Measurements from ENCODE around the gene ERP44. TPM values are rescaled to one million over a fixed set of nuclear protein-coding genes. Genes with fewer than 3 reads are reported as not detected.
A peak's percentile ranks its signal among the peaks of the same experiment; 100 is the strongest.
"Not testable (repeated sequence)": the region's sequence is repeated elsewhere in the genome, so short reads cannot be mapped to it uniquely, and the experiment has no call there.

Gene ERP44
- total RNA-seq, 4 donors from 2014 or later, result 9.7 to 13.2 (median 12.4) TPM

DNA sequence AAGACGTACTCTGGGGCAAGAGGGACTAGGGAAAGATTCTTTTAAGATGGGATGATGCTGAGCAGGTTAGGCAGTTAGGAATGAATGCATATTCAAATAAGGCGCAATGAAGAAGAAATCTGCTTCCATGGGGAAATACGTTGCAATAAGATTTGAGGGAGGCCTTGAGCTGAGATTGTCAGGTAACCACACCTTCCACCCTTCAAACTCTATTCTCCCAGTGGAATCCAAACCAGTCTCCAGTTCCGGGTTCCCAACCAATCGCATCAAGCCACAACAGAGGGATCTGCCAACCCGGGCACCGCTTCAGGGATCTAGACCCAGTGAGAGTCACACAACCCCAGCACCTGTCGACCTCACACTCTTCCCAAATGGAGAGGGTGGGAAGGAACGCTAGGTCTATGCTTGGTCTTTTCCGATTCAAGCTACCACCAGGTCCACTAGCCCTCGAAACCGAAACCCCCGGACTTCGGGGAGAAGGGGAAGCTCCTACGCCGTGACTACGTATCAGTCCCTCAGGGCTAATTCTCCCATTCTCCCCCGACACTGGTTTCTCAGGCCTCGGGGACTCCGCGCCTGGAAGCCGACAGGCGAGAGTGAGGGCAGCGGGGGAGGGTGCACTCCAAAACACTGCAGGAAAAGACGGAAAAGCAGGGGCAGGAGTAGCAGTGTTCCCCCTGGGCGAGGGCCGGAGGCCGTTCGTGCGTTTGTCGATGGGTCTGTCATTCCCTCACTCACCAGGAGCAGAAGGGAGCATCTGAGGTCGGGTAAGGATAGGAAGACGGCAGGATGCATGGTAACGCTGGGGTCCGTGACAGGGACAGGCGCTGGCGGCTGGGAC is 534 bp downstream of the ERP44 start:
- H3K4me3 ChIP-seq, result peak overlapping the region; percentile 88
- peaks cover 31% of the 10 kb centered on the region for H3K4me1 ChIP-seq
- TF ChIP-seq, protein P1, sequence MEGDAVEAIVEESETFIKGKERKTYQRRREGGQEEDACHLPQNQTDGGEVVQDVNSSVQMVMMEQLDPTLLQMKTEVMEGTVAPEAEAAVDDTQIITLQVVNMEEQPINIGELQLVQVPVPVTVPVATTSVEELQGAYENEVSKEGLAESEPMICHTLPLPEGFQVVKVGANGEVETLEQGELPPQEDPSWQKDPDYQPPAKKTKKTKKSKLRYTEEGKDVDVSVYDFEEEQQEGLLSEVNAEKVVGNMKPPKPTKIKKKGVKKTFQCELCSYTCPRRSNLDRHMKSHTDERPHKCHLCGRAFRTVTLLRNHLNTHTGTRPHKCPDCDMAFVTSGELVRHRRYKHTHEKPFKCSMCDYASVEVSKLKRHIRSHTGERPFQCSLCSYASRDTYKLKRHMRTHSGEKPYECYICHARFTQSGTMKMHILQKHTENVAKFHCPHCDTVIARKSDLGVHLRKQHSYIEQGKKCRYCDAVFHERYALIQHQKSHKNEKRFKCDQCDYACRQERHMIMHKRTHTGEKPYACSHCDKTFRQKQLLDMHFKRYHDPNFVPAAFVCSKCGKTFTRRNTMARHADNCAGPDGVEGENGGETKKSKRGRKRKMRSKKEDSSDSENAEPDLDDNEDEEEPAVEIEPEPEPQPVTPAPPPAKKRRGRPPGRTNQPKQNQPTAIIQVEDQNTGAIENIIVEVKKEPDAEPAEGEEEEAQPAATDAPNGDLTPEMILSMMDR (IDR thresholded peaks at IDR 0.05), result no peak
- no peak for TF ChIP-seq POLR2AphosphoS5 (IDR thresholded peaks at IDR 0.05)
- no peak for TF ChIP-seq EP300 (IDR thresholded peaks at IDR 0.05)
- no peak for TF ChIP-seq POLR2A (IDR thresholded peaks at IDR 0.05)
- WGBS, result under 1% methylated on average over 35 of the region's 37 CpGs
- no peaks in the 10 kb centered on the region for H3K9me3 ChIP-seq
- no peaks in the 10 kb centered on the region for H3K36me3 ChIP-seq
- peak overlapping the region; percentile 92 for H3K27ac ChIP-seq
- DNase-seq (ENCODE audit: low spot score in 2 of 2), result peak in 1 of 2 donors; percentile 78
- H3K27me3 ChIP-seq, result no peaks in the 10 kb centered on the region

DNA sequence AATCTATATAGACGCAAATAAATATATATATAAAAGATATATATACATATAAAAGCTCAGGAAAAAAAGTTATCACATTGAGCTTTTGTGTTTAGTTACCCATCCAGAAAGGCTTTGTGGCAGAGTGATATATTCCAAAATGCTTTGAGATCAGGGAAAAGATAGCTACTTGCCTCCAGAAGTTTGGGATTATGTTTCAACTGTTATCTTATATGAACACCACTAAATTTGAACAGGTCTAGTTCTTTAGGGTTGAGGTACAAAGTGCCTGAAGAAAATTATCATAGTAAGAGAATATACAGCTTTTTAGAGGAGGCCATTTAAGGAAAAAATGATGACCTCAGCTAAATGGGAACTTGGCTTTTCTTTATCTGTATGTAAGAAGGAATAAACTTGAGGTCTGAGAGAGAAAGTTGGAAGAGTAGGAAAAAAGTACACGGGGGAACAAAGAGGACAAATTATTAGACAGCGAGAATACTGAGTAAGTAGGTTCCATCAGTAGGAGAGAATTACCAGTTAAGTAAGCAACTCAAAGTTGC is 2.4 kb downstream of the ERP44 start:
- Histone ChIP-seq H3K4me1 (peaks cover 31% of the 10 kb centered on the region), H3K4me3 (no peak overlapping the region), H3K36me3 (no peaks in the 10 kb centered on the region), H3K27ac (no peak overlapping the region), H3K9me3 (no peaks in the 10 kb centered on the region), H3K27me3 (no peaks in the 10 kb centered on the region)
- WGBS, result 82% methylated on average over 3 of the region's 3 CpGs
- no peak for TF ChIP-seq EP300 (IDR thresholded peaks at IDR 0.05)
- no peak for TF ChIP-seq POLR2A (IDR thresholded peaks at IDR 0.05)
- no peak for TF ChIP-seq POLR2AphosphoS5 (IDR thresholded peaks at IDR 0.05)
- TF ChIP-seq, protein P1 (IDR thresholded peaks at IDR 0.05), result no peak
- DNase-seq (ENCODE audit: low spot score in 2 of 2), result no peak

DNA sequence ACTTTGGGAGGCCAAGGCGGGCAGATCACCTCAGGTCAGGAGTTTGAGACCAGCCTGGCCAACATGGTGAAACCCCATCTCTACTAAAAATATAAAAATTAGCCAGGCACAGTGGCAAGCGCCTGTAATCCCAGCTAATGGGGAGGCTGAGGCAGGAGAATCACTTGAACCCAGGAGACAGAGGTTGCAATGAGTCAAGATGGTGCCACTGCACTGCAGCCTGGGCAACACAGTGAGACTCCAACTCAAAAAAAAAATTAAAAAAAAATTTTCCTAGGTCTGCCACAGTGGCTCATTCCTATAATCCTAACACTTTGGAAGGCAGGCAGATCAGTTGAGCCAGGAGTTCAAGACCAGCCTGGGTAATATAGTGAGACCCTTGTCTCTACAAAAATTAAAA is 4.4 kb downstream of the ERP44 start:
- not testable (repeated sequence) for H3K36me3 ChIP-seq; H3K4me3 ChIP-seq; DNase-seq (ENCODE audit: low spot score in 2 of 2); H3K9me3 ChIP-seq; H3K27me3 ChIP-seq; H3K27ac ChIP-seq
- peaks cover 22% of the 10 kb centered on the region for H3K4me1 ChIP-seq
- WGBS, result 95% methylated on average over 2 of the region's 2 CpGs

DNA sequence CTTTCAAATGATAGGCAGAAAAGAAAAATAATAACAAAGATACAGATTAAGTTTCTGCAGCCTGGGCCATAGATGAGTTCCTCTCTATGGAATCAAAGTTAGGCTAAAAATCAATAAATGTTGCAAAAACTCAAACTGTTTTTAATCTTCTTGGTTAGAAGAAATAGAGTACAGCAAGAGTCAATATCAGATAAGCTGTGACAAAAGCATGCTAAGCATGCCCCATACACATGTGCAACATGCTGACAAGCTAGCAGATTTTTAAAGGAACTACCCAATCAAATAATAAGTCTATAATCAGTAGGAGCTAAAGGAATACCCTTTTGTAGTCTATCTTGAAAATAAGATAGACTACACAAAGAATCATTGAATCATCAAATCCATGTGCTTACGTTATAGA is 6.7 kb downstream of the ERP44 start:
- DNase-seq (ENCODE audit: low spot score in 2 of 2), result no peak
- TF ChIP-seq POLR2AphosphoS5 (IDR thresholded peaks at IDR 0.05) (no peak), EP300 (IDR thresholded peaks at IDR 0.05) (no peak), POLR2A (IDR thresholded peaks at IDR 0.05) (no peak)
- TF ChIP-seq, protein P1 (IDR thresholded peaks at IDR 0.05), result no peak
- peaks cover 10% of the 10 kb centered on the region for H3K4me1 ChIP-seq
- H3K36me3 ChIP-seq, result no peaks in the 10 kb centered on the region
- H3K4me3 ChIP-seq, result no peak overlapping the region
- 95% methylated on average over 1 of the region's 1 CpG for WGBS
- no peaks in the 10 kb centered on the region for H3K27me3 ChIP-seq
- no peak overlapping the region for H3K27ac ChIP-seq
- H3K9me3 ChIP-seq, result no peaks in the 10 kb centered on the region

DNA sequence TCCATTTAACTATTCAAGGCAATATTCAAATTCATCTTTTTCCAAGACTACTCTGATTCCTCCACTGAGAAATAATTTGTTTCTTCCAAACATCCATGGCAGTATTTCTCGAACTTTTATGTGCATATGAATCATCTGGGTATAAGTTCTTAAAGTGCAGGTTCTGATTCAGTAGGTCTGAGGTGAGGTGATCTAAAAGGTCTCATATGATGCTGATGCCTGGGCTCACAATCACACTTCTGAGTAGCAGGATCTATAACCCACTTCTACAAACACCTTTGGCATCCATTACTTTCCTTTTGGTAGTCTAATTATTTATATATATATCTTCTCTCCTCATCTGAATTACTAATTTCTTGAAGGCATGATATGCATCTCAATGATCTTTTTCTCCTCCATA is 7.2 kb downstream of the ERP44 start:
- DNase-seq (ENCODE audit: low spot score in 2 of 2), result no peak
- H3K4me1 ChIP-seq, result peaks cover 10% of the 10 kb centered on the region

More for the DNA sequence above, 7.2 kb downstream of the ERP44 start:
- no peaks in the 10 kb centered on the region for H3K9me3 ChIP-seq
- H3K4me3 ChIP-seq, result no peak overlapping the region
- no peaks in the 10 kb centered on the region for H3K36me3 ChIP-seq
- no peaks in the 10 kb centered on the region for H3K27me3 ChIP-seq
- no peak overlapping the region for H3K27ac ChIP-seq
- 75% methylated on average over 1 of the region's 1 CpG for WGBS
- TF ChIP-seq EP300 (IDR thresholded peaks at IDR 0.05) (no peak), POLR2A (IDR thresholded peaks at IDR 0.05) (no peak), POLR2AphosphoS5 (IDR thresholded peaks at IDR 0.05) (no peak)
- TF ChIP-seq, protein P1 (IDR thresholded peaks at IDR 0.05), result no peak

Data from suprapubic skin (tissue), 4 donors.